GM18499 (cell line): ENCODE results near the gene FBXL14.

Experiments used
- ATAC-seq: cut with Tn5 transposase; IDR thresholded peaks from one replicate; pipeline ENCODE4 v1.9.1; 2021; ENCODE audit warnings: moderate number of reproducible peaks; ENCODE audit not compliant: insufficient read depth, unreplicated experiment

FBXL14 gene, protein sequence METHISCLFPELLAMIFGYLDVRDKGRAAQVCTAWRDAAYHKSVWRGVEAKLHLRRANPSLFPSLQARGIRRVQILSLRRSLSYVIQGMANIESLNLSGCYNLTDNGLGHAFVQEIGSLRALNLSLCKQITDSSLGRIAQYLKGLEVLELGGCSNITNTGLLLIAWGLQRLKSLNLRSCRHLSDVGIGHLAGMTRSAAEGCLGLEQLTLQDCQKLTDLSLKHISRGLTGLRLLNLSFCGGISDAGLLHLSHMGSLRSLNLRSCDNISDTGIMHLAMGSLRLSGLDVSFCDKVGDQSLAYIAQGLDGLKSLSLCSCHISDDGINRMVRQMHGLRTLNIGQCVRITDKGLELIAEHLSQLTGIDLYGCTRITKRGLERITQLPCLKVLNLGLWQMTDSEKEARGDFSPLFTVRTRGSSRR

DNA sequence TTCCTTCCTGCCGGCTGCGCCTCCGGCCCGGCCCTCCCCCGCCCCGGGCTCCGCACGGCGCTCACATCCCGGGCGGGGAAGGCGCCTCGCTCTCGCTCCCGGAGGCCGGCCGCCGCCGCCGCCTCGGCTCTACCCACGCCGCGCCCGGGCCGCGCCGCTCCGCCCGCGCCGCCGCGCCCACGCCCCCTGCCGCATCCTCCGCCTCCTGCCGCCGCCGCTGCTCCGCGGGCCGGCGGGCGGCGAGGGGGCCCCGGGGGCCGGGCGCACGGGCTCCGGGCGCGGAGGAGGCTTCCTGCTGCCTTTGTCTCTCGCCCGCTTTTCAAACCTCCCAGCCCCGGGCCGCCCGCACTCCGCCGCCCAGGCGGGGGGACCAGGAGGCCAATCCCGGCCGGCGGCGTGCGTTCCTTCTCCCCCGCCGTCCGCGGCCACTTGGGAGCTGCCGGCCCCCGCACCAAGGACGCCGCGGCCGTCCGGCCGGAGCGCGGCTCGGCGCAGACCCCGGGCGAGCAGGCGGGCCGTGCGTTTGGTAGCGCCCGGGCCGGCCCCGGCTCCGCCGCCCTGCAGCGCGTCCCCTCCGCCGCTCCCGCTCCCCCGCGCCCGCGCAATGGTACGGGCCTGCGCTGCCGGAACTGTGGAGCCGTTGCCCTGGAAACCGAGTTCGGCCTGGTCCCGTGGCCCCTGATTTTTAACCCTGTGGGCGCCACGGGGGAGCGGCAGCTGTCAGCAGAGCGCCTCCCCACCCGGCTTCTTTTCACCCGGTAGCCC, at the start of gene FBXL14:
TSS of gene FBXL14 (minus strand) at position 321 of the 765 bp plus-strand sequence. CDS start 515 bp downstream, outside the sequence.
- no peak for ATAC-seq

DNA sequence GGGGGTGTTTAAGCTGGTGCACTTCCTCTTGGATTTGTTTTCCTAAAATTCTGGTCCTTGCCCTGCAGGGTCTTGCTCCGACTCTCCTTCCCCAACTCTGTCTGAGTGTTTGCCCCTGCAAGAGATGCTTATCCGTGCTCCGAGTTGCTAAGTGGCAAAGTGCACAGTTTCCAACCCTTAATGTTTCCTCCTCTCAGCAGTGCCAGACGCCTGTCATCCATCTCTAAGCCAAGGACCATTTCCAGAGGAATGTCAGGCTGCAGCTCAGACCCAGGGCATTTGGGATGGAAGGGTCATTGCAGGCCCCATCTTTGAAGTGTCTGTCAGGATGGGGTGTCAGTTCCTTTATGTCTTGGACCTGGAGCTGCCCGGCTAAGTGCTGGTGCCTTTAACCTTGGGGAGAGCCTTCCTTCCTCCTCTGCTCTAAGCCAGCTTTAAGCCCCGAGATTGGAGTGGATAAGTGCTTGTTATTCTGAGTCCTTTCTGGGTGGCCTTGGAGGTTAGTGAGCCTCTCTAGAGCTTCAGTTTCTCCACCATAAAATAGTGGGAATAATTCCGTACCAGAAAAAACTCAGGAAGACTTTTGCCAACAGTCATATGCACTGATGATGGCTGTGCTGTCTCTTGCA, 49.6 kb upstream of the FBXL14 start:
- ATAC-seq: no peak

DNA sequence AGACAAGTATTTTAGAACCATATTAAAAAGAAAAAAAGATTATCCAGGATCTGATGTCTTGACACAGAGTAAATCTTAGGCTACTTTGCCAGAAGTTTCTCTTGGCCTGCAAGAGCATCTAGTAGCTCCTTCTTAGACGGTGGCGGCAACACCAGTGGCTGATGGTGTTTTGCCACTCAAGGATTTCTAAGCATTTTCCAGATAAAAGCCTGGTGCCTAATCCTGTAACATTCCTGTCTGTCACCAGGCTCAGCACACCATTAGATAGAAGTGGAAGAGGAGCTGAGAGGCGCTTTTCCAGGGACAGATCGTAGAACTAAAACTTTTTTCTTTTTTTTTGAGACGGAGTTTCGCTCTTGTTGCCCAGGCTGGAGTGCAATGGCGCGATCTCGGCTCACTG, 48.7 kb upstream of the FBXL14 start:
- no peak for ATAC-seq

DNA sequence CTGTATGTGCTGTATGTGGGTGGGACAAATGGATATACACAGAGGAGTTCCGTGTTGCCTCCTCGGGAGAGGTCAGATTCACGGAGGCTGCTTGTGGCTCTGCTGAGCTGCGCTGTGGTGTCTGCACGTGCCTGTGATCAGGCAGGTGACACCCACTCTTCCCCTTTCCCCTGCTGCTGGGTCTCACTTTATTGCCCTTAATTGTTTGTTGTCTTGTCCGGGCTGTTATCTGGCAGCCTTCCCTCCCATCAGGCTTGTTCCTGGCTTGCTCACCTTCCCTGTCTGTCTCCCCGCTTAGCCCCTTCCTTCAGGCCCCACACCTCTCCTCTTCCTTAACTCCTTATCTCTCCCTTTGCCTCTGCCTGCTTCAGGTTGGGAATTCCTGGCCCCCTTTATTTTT, 48.1 kb upstream of the FBXL14 start:
- no peak for ATAC-seq

GRCh38 chr12:1640328-1641234, 46.2 kb upstream of the FBXL14 start:
- ATAC-seq: no peak

DNA sequence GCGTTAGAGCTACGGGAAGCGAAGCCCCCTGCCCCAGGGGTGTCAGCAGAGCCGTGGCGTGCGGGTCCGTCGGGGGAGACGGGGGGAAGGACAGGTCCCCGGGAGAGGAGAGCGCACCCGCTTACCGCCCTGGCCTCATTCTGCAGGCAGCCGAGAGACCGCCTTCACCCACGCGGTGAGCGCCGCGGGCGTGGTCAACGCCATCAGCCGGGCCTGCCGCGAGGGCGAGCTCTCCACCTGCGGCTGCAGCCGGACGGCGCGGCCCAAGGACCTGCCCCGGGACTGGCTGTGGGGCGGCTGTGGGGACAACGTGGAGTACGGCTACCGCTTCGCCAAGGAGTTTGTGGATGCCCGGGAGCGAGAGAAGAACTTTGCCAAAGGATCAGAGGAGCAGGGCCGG, 45.2 kb upstream of the FBXL14 start:
- ATAC-seq: no peak

DNA sequence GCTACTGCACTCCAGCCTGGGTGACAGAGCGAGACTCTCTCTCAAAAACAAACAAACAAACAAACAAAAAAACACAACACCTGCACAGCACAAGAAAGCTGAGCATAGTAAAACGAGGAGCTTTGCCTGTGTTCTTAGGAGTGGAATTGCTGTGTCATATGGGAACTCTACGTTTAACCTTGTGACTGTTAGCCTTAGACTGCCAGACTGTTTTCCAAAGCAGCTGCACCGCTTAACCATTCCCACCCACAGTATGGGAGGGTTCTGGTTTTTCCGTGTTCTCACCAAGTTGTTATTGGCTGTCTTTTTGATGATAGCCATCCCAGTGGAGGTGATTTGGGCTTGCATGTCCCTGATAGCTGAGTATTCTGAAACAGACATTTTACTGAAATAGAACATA, 43.8 kb upstream of the FBXL14 start:
- ATAC-seq: no peak

GRCh38 chr12:1635301-1636095, 41.1 kb upstream of the FBXL14 start:
- ATAC-seq: no peak

- no peak for ATAC-seq
Observed at GRCh38 chr12:1634590-1635191, 40.3 kb upstream of the FBXL14 start.

DNA sequence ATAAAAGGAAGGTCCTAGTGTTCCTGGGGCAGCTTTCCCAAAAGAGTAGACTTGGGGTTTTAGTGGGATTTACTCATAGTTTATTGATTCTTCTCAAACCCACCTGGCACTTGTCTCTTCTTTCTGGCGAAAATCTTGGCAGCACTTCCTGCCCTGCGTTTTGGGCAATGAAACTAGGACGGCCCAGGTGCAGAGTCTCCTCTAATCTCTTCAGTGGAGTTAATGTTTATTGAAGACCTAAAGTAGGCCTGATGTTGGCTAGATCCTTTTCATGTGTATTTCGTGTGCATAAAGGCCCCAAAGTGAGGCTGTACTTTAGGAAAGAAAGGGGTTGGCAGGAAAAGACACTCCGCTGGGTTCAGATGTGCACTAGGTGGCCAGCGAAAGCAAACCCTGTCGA, 39.8 kb upstream of the FBXL14 start:
- ATAC-seq: no peak

DNA sequence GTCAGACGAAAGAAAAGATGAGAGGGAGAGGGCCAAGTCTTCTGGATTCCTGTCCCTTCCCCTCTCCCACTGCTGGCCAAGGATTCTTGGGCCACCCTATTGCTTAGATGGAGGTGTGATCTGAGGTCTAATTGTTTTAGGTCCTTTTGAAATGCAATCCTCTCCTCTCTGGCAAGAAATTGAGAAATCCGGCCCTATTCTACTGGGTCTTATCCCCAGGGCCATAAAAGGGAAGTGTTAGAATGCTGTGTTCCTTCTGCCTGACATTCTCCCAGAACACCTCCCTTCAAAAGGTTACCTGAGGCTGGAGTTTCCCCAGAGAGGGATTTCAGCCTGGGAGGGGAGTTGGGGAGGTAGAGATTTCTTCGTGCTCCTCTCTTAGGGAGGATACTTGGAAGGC, 39.1 kb upstream of the FBXL14 start:
- no peak for ATAC-seq

GRCh38 chr12:1632702-1633101, 38.3 kb upstream of the FBXL14 start:
- ATAC-seq: no peak

DNA sequence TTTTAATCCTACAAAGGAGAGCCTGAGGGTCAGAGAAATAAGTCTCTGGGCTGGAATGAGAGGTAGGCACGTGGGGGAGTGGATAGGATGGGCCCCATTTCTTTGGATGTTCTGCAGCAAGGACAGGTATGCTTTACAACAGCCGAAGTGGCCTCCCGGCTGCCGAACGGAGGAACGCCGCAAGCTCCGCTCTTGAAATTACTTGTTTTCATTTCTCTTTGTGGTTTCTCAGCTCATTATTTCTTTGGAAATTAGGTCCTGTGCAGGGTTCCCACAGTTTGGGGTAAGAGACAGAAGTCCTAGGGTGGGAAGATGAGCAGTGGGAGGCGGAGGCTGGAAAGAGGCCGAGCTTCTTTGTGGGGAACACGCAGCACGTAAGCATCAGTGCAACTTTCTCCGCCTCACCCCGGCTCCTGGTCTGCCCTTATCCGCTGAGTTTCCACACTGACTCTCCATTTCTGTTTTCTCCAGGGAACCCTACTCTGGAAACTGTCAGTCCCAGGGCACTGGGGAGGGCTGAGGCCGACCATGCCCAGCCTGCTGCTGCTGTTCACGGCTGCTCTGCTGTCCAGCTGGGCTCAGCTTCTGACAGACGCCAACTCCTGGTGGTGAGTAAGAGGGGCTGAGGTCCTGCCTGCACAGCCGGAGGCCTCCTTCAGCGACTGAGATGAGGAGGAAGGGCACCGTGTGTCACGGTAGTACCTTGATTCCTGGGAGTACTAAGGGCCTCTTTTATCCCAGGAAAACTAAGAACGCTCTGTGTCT, 36.6 kb upstream of the FBXL14 start:
- no peak for ATAC-seq

DNA sequence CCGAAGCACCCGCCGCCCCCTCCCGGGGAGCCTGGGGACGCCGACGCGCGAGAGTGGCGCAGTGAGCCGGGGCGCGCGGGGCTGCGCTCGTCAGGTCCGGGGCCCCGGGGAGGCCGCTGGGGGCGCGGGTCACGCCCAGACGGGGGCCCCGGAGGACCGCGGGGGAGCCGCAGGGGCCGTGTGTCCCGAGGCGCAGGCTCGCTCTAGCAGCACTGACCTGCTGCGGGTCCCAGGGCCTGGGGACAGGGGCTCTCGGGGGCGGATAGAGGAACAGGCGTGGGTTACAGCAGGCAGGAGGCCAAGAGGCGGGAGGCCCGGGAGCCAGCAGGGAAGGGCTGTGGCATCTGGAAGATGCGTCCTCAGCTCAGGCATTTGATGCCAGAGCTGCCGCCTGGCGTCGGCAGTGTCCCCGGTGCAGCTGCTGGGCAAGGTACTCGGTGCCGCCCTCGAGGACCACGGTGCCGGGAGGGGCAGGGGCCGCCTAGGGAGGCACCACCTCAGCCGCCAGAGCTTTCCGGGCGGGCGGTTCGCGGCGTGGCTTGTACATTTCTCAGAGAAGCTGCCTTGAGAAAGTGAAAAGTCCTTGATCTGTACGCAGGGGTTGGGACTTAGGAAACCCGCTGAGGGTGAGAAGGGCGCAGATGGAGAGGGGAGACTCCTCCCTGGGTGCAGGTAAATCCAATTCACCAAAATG, 35.9 kb upstream of the FBXL14 start:
- no peak for ATAC-seq

- no peak for ATAC-seq
Observed at GRCh38 chr12:1629338-1630132, 35.2 kb upstream of the FBXL14 start.

GRCh38 chr12:1628666-1629337, 34.4 kb upstream of the FBXL14 start, which contains the start of gene WNT5B:
Gene WNT5B, plus strand, starts transcription at chr12:1629231. Its CDS starts 2,124 bp downstream, at chr12:1631355.
- ATAC-seq: no peak
